HepG2 (cell line): ENCODE measurements around the gene PDHX. TPM values are rescaled to one million over a fixed set of nuclear protein-coding genes. Genes with fewer than 3 reads are reported as not detected.

Experiments
- ATAC-seq: fragments of 200-7000 bp; cut with Tn5 transposase; 3 replicates; pipeline ENCODE4 v1.9.1; 2020; ENCODE audit warnings: mild to moderate bottlenecking, moderate library complexity
- BruUV-seq: library from RNA; stranded (reverse); fragments of 400-500 nt; replicated peaks from 2 replicates; lab custom pipeline; 2021; lab: Mats Ljungman, UMichigan
- CTCF ChIA-PET: fragments of 300-600 bp; formaldehyde crosslinking; extraction: SDS; loops from one replicate; lab custom pipeline; 2021; ENCODE audit warnings: low total read pairs, inconsistent platforms, low intra/inter-chr PET ratio; lab: Yijun Ruan, JAX
- POLR2A ChIA-PET: fragments of 350-600 bp; sonication (Branson Sonifier 250); formaldehyde crosslinking; loops from one replicate; lab custom pipeline; 2020; ENCODE audit warnings: antibody characterized with exemption, inconsistent platforms; lab: Yijun Ruan, JAX
- DNase-seq: peaks from one replicate; pipeline ENCODE4 v3.0.0-alpha.2; 2015; ENCODE audit warnings: low spot score
- FAIRE-seq: peaks from 3 replicates; lab custom pipeline; 2011; peaks lifted over from hg19 to GRCh38; lab: Jason Lieb, UNC
- H2AFZ ChIP-seq: one replicate; pipeline ENCODE4 v1.6.1; 2011; ENCODE audit warnings: low read length, inconsistent platforms
- H3K27ac ChIP-seq: fragments of 300-600 bp; 3 replicates; pipeline ENCODE4 v1.8.0; 2011; ENCODE audit warnings: mixed run types, mild to moderate bottlenecking, mixed read lengths, low read length, inconsistent platforms; ENCODE audit not compliant: insufficient read depth; ENCODE audit errors: extremely low read length
- H3K27me3 ChIP-seq, 2 experiments: fragments of 200-600 bp in 1 of 2; 2 replicates in 1 of 2; 3 replicates in 1 of 2; pipeline versions ENCODE4 v1.6.0 to v1.8.0; 2011; ENCODE audit warnings: low read length in 2 of 2, mild to moderate bottlenecking in 2 of 2, moderate library complexity in 2 of 2, inconsistent platforms in 1 of 2; ENCODE audit not compliant: insufficient read depth in 2 of 2, control insufficient read depth in 1 of 2
- H3K36me3 ChIP-seq, 2 experiments: fragments of 200-600 bp in 1 of 2; replicated peaks in 1 of 2; 2 replicates in 1 of 2; 3 replicates in 1 of 2; pipeline versions ENCODE4 v1.5.1 to v1.8.0; 2011; ENCODE audit warnings: low read length in 2 of 2, inconsistent platforms in 1 of 2; ENCODE audit not compliant: insufficient read depth in 2 of 2, control insufficient read depth in 1 of 2
- H3K4me1 ChIP-seq: 2 replicates; pipeline ENCODE4 v1.5.1; 2012; ENCODE audit warnings: low read length, inconsistent platforms; ENCODE audit not compliant: insufficient read depth
- H3K4me2 ChIP-seq: 2 replicates; pipeline ENCODE4 v1.6.0; 2011; ENCODE audit warnings: low read depth, low read length, inconsistent platforms
- H3K4me3 ChIP-seq, 3 experiments: fragments of 200-600 bp in 1 of 3; sonication (generic), shearing (Covaris generic) in 1 of 3; replicated peaks in 1 of 3; 2 replicates each; pipeline ENCODE4 v1.5.1; 2011 to 2016; ENCODE audit warnings: low read length in 3 of 3, inconsistent platforms in 2 of 3, low read depth in 2 of 3, mild to moderate bottlenecking in 2 of 3, control low read depth in 1 of 3, mixed read lengths in 1 of 3; ENCODE audit not compliant: insufficient read depth in 1 of 3
- H3K79me2 ChIP-seq: one replicate; pipeline ENCODE4 v1.6.1; 2011; ENCODE audit warnings: low read length, inconsistent platforms; ENCODE audit not compliant: insufficient read depth
- H3K9ac ChIP-seq: 2 replicates; pipeline ENCODE4 v1.6.0; 2011; ENCODE audit warnings: mild to moderate bottlenecking, low read depth, low read length, inconsistent platforms; ENCODE audit not compliant: insufficient read depth
- H3K9me3 ChIP-seq: 2 replicates; pipeline ENCODE4 v1.5.1; 2012; ENCODE audit warnings: mild to moderate bottlenecking, low read length
- H4K20me1 ChIP-seq: 2 replicates; pipeline ENCODE4 v1.6.0; 2011; ENCODE audit warnings: inconsistent platforms, mild to moderate bottlenecking, low read length, moderate library complexity; ENCODE audit not compliant: insufficient read depth
- ATF1 ChIP-seq: IDR thresholded peaks from 2 replicates; pipeline ENCODE4 v1.6.1; 2016; ENCODE audit warnings: mild to moderate bottlenecking, control low read depth
- GABPA ChIP-seq, 2 experiments: IDR thresholded peaks; 2 replicates each; pipeline ENCODE4 v1.6.1; 2011 to 2016; ENCODE audit warnings: low read depth in 2 of 2, low read length in 1 of 2, missing biosample characterization in 1 of 2, missing genetic modification characterization in 1 of 2
- GZF1 ChIP-seq: sonication (generic); formaldehyde crosslinking; IDR thresholded peaks from 2 replicates; pipeline ENCODE4 v1.5.1; 2020; ENCODE audit warnings: mild to moderate bottlenecking, missing genetic modification reagents
- IRX3 ChIP-seq: sonication (generic); formaldehyde crosslinking; IDR thresholded peaks from 2 replicates; pipeline ENCODE4 v1.8.1; 2023; ENCODE audit warnings: mild to moderate bottlenecking, low read depth, missing genetic modification reagents, borderline replicate concordance
- JARID2 ChIP-seq: sonication (generic); formaldehyde crosslinking; IDR thresholded peaks from 2 replicates; pipeline ENCODE4 v1.8.1; 2023; ENCODE audit warnings: missing genetic modification reagents, inconsistent platforms; ENCODE audit not compliant: insufficient replicate concordance
- MIER3 ChIP-seq: IDR thresholded peaks from 2 replicates; pipeline ENCODE4 v1.6.1; 2016; ENCODE audit warnings: missing compliant biosample characterization, borderline replicate concordance
- NCOA1 ChIP-seq: sonication (generic); formaldehyde crosslinking; IDR thresholded peaks from 2 replicates; pipeline ENCODE4 v1.9.0; 2021; ENCODE audit warnings: missing genetic modification reagents
- PAWR ChIP-seq: sonication (generic); formaldehyde crosslinking; IDR thresholded peaks from 2 replicates; pipeline ENCODE4 v1.4.0; 2020; ENCODE audit warnings: missing genetic modification reagents, mild to moderate bottlenecking, borderline replicate concordance
- PBX3 ChIP-seq: sonication (generic); formaldehyde crosslinking; IDR thresholded peaks from 2 replicates; pipeline ENCODE4 v1.8.1; 2023; ENCODE audit warnings: missing genetic modification reagents, inconsistent platforms, borderline replicate concordance
- ZBTB10 ChIP-seq: sonication (generic); formaldehyde crosslinking; IDR thresholded peaks from 2 replicates; pipeline ENCODE4 v1.4.0; 2020; ENCODE audit warnings: missing genetic modification reagents, borderline replicate concordance
- ZBTB49 ChIP-seq: sonication (generic); formaldehyde crosslinking; IDR thresholded peaks from 2 replicates; pipeline ENCODE4 v1.4.0; 2020; ENCODE audit warnings: missing genetic modification reagents, borderline replicate concordance
- ZNF12 ChIP-seq: sonication (generic); formaldehyde crosslinking; IDR thresholded peaks from 2 replicates; pipeline ENCODE4 v1.5.0; 2020; ENCODE audit warnings: missing genetic modification reagents
- ZNF292 ChIP-seq: sonication (generic); formaldehyde crosslinking; IDR thresholded peaks from 2 replicates; pipeline ENCODE4 v1.8.1; 2022; ENCODE audit warnings: mild to moderate bottlenecking, low read depth, missing genetic modification reagents, borderline replicate concordance
- ZNF549 ChIP-seq: sonication (generic); formaldehyde crosslinking; IDR thresholded peaks from 2 replicates; pipeline ENCODE4 v1.5.0; 2020; ENCODE audit warnings: missing genetic modification reagents
- ZNF768 ChIP-seq: sonication (generic); formaldehyde crosslinking; IDR thresholded peaks from 2 replicates; pipeline ENCODE4 v1.4.0; 2020; ENCODE audit warnings: missing genetic modification reagents
- ZNF790 ChIP-seq: sonication (generic); formaldehyde crosslinking; IDR thresholded peaks from 2 replicates; pipeline ENCODE4 v1.8.0; 2022; ENCODE audit warnings: missing genetic modification reagents, mild to moderate bottlenecking, borderline replicate concordance
- ZSCAN22 ChIP-seq: sonication (generic); formaldehyde crosslinking; IDR thresholded peaks from 2 replicates; pipeline ENCODE4 v1.4.0; 2020; ENCODE audit warnings: mild to moderate bottlenecking, missing genetic modification reagents
- WGBS: methylation state at CpG from one replicate; pipeline ENCODE4 v1.1.6; 2017; ENCODE audit warnings: low lambda C conversion rate; 5-methylcytosine and 5-hydroxymethylcytosine counted together
- in situ Hi-C: cut with HindIII; loops from 2 replicates; pipeline ENCODE4 v1.10.0; 2017; ENCODE audit warnings: low pct_unique_long_range_greater_than_20kb; ENCODE audit not compliant: extremely low pct_ligation_motif_present
- intact Hi-C: fragments of 100-400 bp; cut with micrococcal nuclease; formaldehyde crosslinking; loops from one replicate; pipeline ENCODE4 v1.10.0; 2022; ENCODE audit not compliant: unreplicated experiment
- polyA plus RNA-seq, 8 experiments: library from polyadenylated mRNA; depleted of rRNA in 3 of 8; stranded (reverse) in 7 of 8; unstranded in 1 of 8; fragments of >200 nt; fragmentation: Illumina TruSeq in 4 of 8; extraction: Trizol in 4 of 8; gene quantifications; 2 replicates each; pipeline versions ENCODE4 v1.2.1 to v1.2.3, GENCODE V29; 2011 to 2016; ENCODE audit warnings: low read depth in 4 of 8, missing spikeins in 1 of 8, mixed read lengths in 1 of 8; ENCODE audit not compliant: insufficient read depth in 1 of 8
- total RNA-seq, 5 experiments: library from RNA; depleted of rRNA; stranded (reverse); fragments of >200 nt; fragmentation: Illumina TruSeq; extraction: Trizol; gene quantifications; 2 replicates each; pipeline ENCODE4 v1.2.3, GENCODE V29; 2016; ENCODE audit warnings: low read depth in 1 of 5

The PDHX gene
- total and polyA plus RNA-seq, 2 of the 13 experiments (the other 11 are each of a cell fraction or from before 2014, with no cell fraction given), result 41.0 to 73.8 TPM

GRCh38 chr11:34999453-34999852 lies 83.0 kb downstream of the PDHX start:
- Histone ChIP-seq H2AFZ (no peak overlapping the region), H3K27me3 (no peaks in the 10 kb centered on the region), H3K4me3 (no peak overlapping the region), H4K20me1 (no peaks in the 10 kb centered on the region; the same call in 1 of the 2 replicates), H3K9ac (no peak overlapping the region), H3K79me2 (no peaks in the 10 kb centered on the region), H3K4me2 (no peak overlapping the region), H3K9me3 (no peaks in the 10 kb centered on the region), H3K4me1 (no peaks in the 10 kb centered on the region), H3K27ac (no peak overlapping the region), H3K36me3 (peaks cover 3% of the 10 kb centered on the region in 2 experiments; a peak in 3 of 5 replicates)
- 95% methylated on average over 4 of the region's 4 CpGs for WGBS
- no TSS peak for BruUV-seq
- CTCF ChIA-PET, result no interaction called here
- ATAC-seq (no peak), DNase-seq (no peak), FAIRE-seq (no peak)
- POLR2A ChIA-PET, result no interaction called here
- in situ Hi-C loops (no loop called here), intact Hi-C loops (loop anchor here (2.0 kb wide), 1 partner anchor 393 kb away; no protein-coding TSS in a partner anchor)
- TF ChIP-seq MIER3 (CRISPR knock-in tag) (no peak), GZF1 (CRISPR knock-in tag) (no peak), ZNF549 (no peak), ZBTB10 (CRISPR knock-in tag) (no peak), GABPA (IDR thresholded peaks at IDR 0.05; ENCODE audit: low read depth, low read length) (no peak), GABPA (CRISPR knock-in tag; IDR thresholded peaks at IDR 0.05; ENCODE audit: low read depth) (no peak), ATF1 (CRISPR knock-in tag) (no peak), ZNF292 (CRISPR knock-in tag) (no peak), ZNF12 (CRISPR knock-in tag) (no peak), ZNF768 (CRISPR knock-in tag) (no peak), ZBTB49 (no peak), JARID2 (CRISPR knock-in tag) (no peak), ZSCAN22 (no peak), IRX3 (no peak), ZNF790 (CRISPR knock-in tag) (no peak), NCOA1 (no peak), PBX3 (CRISPR knock-in tag) (no peak), PAWR (no peak)
